Right atrium auricular region (tissue), 2 donors: ENCODE data around the gene ECHDC3. TPM values are rescaled to one million over a fixed set of nuclear protein-coding genes. Genes with fewer than 3 reads are reported as not detected.

ENCODE experiments used
- DNase-seq: peaks from one replicate; pipeline ENCODE4 v3.0.0-alpha.2; 2019; ENCODE audit warnings: low spot score
- H3K27ac ChIP-seq, 2 donors: fragments of 200-600 bp; sonication (generic); 1 replicate in 1 of 2; 2 replicates in 1 of 2; pipeline ENCODE4 v1.5.1; 2016 to 2019
- H3K27me3 ChIP-seq, 2 donors: fragments of 200-600 bp; sonication (generic); one replicate each; pipeline versions ENCODE4 v1.5.1 to v1.6.0; 2017 to 2019
- H3K36me3 ChIP-seq: fragments of 200-600 bp; sonication (generic); one replicate; pipeline ENCODE4 v1.5.1; 2016
- H3K4me1 ChIP-seq, 2 donors: fragments of 200-600 bp; sonication (generic); one replicate each; pipeline versions ENCODE4 v1.5.1 to v1.6.0; 2017 to 2019
- H3K4me3 ChIP-seq, 2 donors: fragments of 200-600 bp; sonication (generic); 1 replicate in 1 of 2; 2 replicates in 1 of 2; pipeline ENCODE4 v1.5.1; 2017 to 2019; ENCODE audit warnings: mild to moderate bottlenecking in 1 of 2, moderate library complexity in 1 of 2
- H3K9me3 ChIP-seq, 2 donors: fragments of 200-600 bp; sonication (generic); one replicate each; pipeline ENCODE4 v1.5.1; 2019
- CTCF ChIP-seq, 2 donors: fragments of 200-600 bp; sonication (generic); IDR thresholded peaks; one replicate each; pipeline ENCODE4 v1.5.1; 2019; ENCODE audit warnings: antibody characterized with exemption in 2 of 2
- total RNA-seq, 2 donors: library from RNA; depleted of rRNA; stranded (reverse); fragments of >200 nt; gene quantifications; one replicate each; pipeline ENCODE4 v1.1.0, GENCODE V29; 2016

Gene ECHDC3
- total RNA-seq, 2 donors from 2014 or later, result 201 to 223 TPM

- H3K4me3 ChIP-seq, result no peak overlapping the region
- TF ChIP-seq CTCF (IDR thresholded peaks at IDR 0.05), result no peak
- no peaks in the 10 kb centered on the region for H3K27me3 ChIP-seq
- H3K9me3 ChIP-seq, result no peaks in the 10 kb centered on the region
- H3K36me3 ChIP-seq, result no peaks in the 10 kb centered on the region
- DNase-seq, result no peak
- H3K4me1 ChIP-seq, result no peaks in the 10 kb centered on the region
- H3K27ac ChIP-seq, result no peak overlapping the region
Observed at GRCh38 chr10:11806706-11807105, 64.5 kb downstream of the ECHDC3 start.

- Histone ChIP-seq H3K36me3 (no peaks in the 10 kb centered on the region), H3K27me3 (no peaks in the 10 kb centered on the region), H3K9me3 (no peaks in the 10 kb centered on the region), H3K4me3 (no peak overlapping the region), H3K27ac (no peak overlapping the region), H3K4me1 (no peaks in the 10 kb centered on the region)
- TF ChIP-seq CTCF (IDR thresholded peaks at IDR 0.05), result no peak
- no peak for DNase-seq
Observed at GRCh38 chr10:11808808-11809207, 66.6 kb downstream of the ECHDC3 start.

DNA sequence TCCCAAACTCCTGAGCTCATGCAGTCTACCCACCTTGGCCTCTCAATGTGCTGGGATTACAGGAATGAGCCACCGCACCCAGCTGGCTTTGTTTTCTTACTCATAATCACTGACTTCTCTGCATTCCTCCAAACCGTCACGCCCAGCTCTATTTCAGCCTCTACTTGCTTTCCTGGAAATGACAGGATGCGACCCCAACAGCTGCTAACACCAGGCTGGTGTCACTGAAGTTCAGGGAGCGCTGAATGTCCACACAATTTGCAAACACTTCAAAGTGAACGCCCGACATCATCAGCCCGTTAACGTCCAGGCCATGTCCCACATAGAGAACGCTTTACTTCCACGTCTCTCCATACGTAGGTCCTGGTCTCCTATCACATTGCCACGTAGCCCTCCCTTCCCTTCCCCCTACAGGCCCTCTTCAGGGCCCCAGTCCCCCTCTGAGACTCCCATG is 68.2 kb downstream of the ECHDC3 start:
- no peak for TF ChIP-seq CTCF (IDR thresholded peaks at IDR 0.05)
- Histone ChIP-seq H3K27ac (no peak overlapping the region), H3K36me3 (no peaks in the 10 kb centered on the region), H3K27me3 (no peaks in the 10 kb centered on the region), H3K4me1 (no peaks in the 10 kb centered on the region), H3K9me3 (no peaks in the 10 kb centered on the region), H3K4me3 (no peak overlapping the region)
- DNase-seq, result no peak

- Histone ChIP-seq H3K4me1 (no peaks in the 10 kb centered on the region), H3K36me3 (no peaks in the 10 kb centered on the region), H3K4me3 (no peak overlapping the region), H3K27me3 (no peaks in the 10 kb centered on the region), H3K27ac (no peak overlapping the region), H3K9me3 (no peaks in the 10 kb centered on the region)
- no peak for DNase-seq
- TF ChIP-seq CTCF (IDR thresholded peaks at IDR 0.05), result no peak
Observed at GRCh38 chr10:11810973-11811372, 68.8 kb downstream of the ECHDC3 start.

- Histone ChIP-seq H3K36me3 (no peaks in the 10 kb centered on the region), H3K4me3 (no peak overlapping the region), H3K27me3 (no peaks in the 10 kb centered on the region), H3K27ac (no peak overlapping the region), H3K4me1 (no peaks in the 10 kb centered on the region), H3K9me3 (no peaks in the 10 kb centered on the region)
- DNase-seq, result no peak
- TF ChIP-seq CTCF (IDR thresholded peaks at IDR 0.05), result no peak
Observed at GRCh38 chr10:11813177-11813576, 71.0 kb downstream of the ECHDC3 start.

Other genes starting within 250 kb of the ECHDC3 start
- gene USP6NL, start 130.7 kb upstream of the ECHDC3 start, total RNA-seq, result 10 to 100 TPM in 1 of 2 donors, 1 to 10 TPM in 1; 9.6 to 10.5 TPM
- gene PROSER2, start 81.0 kb downstream of the ECHDC3 start, total RNA-seq, result 1 to 10 TPM; 1.3 to 3.1 TPM